Colonic mucosa (tissue), 4 donors: ENCODE results near the gene PIPOX. TPM values are rescaled to one million over a fixed set of nuclear protein-coding genes. Genes with fewer than 3 reads are reported as not detected.

Experiments
- DNase-seq: peaks from one replicate; pipeline ENCODE4 v3.0.0-alpha.2; 2020
- H3K27ac ChIP-seq: fragments of 200-600 bp; one replicate; pipeline ENCODE4 v1.8.0; 2021
- H3K27me3 ChIP-seq: fragments of 200-600 bp; one replicate; pipeline ENCODE4 v1.8.0; 2021
- H3K36me3 ChIP-seq: fragments of 200-600 bp; one replicate; pipeline ENCODE4 v1.8.0; 2021
- H3K4me1 ChIP-seq: fragments of 200-600 bp; one replicate; pipeline ENCODE4 v1.8.0; 2021; ENCODE audit warnings: mild to moderate bottlenecking
- H3K4me3 ChIP-seq: fragments of 200-600 bp; one replicate; pipeline ENCODE4 v1.8.0; 2021
- H3K9ac ChIP-seq, 2 donors: one replicate each; pipeline ENCODE4 v1.7.0; 2013; ENCODE audit warnings: control low read depth in 2 of 2, low read depth in 2 of 2, low read length in 2 of 2
- H3K9me3 ChIP-seq: fragments of 200-600 bp; one replicate; pipeline ENCODE4 v1.8.0; 2021
- CTCF ChIP-seq: fragments of 200-600 bp; IDR thresholded peaks from one replicate; pipeline ENCODE4 v1.8.0; 2022; ENCODE audit warnings: antibody characterized with exemption, mild to moderate bottlenecking
- intact Hi-C: fragments of 100-400 bp; cut with DNase I; formaldehyde crosslinking; loops from one replicate; pipeline ENCODE4 v1.14.1; 2022
- total RNA-seq, 2 donors: library from RNA; stranded (reverse); fragmentation: NEBNext Ultra II Directional in 1 of 2; extraction: Animal tissue kit (Norgen Biotek cat#: 25700) in 1 of 2; gene quantifications; one replicate each; pipeline ENCODE4 v1.2.1, GENCODE V29; 2021
- donor health status: healthy.
- donor health status: DM: no; HTN: no; CAD: no.
- donor health status: DM: no; HTN: no; CAD: no.

The PIPOX gene
- total RNA-seq, 2 donors from 2014 or later, result 0.90 to 1.4 TPM

- Histone ChIP-seq H3K9me3 (no peaks in the 10 kb centered on the region), H3K27ac (no peak overlapping the region), H3K36me3 (no peaks in the 10 kb centered on the region)
These were observed 59.1 kb downstream of the PIPOX start for GRCh38 chr17:29102046-29102445.

GRCh38 chr17:29102741-29103181 lies 59.8 kb downstream of the PIPOX start:
- no peaks in the 10 kb centered on the region for H3K9me3 ChIP-seq
- H3K36me3 ChIP-seq, result no peaks in the 10 kb centered on the region
- intact Hi-C loops, result no loop called here

More at GRCh38 chr17:29102046-29102445, 59.1 kb downstream of the PIPOX start:
- intact Hi-C loops, result no loop called here
- Histone ChIP-seq H3K4me3 (no peak overlapping the region), H3K27me3 (no peaks in the 10 kb centered on the region), H3K4me1 (no peaks in the 10 kb centered on the region), H3K9ac (no peak overlapping the region)
- TF ChIP-seq CTCF, result no peak
- no peak for DNase-seq

GRCh38 chr17:29103341-29103740 lies 60.4 kb downstream of the PIPOX start:
- no peaks in the 10 kb centered on the region for H3K36me3 ChIP-seq
- H3K4me1 ChIP-seq, result no peaks in the 10 kb centered on the region
- no peak for DNase-seq
- TF ChIP-seq CTCF, result no peak
- no peaks in the 10 kb centered on the region for H3K27me3 ChIP-seq
- H3K27ac ChIP-seq, result no peak overlapping the region
- H3K9me3 ChIP-seq, result no peaks in the 10 kb centered on the region
- H3K4me3 ChIP-seq, result no peak overlapping the region
- intact Hi-C loops, result no loop called here
- H3K9ac ChIP-seq, result no peak overlapping the region

More at GRCh38 chr17:29102741-29103181, 59.8 kb downstream of the PIPOX start:
- DNase-seq, result no peak
- no peak for TF ChIP-seq CTCF
- Histone ChIP-seq H3K4me1 (no peaks in the 10 kb centered on the region), H3K27ac (no peak overlapping the region), H3K4me3 (no peak overlapping the region), H3K9ac (no peak overlapping the region), H3K27me3 (no peaks in the 10 kb centered on the region)

Other genes starting within 250 kb of the PIPOX start
- 10 to 100 TPM; 27.9 to 35.4 TPM for gene FAM222B, start 200.4 kb upstream of the PIPOX start, total RNA-seq
- 10 to 100 TPM; 34.7 to 72.0 TPM for gene ERAL1, start 188.1 kb upstream of the PIPOX start, total RNA-seq
- 100 to 1,000 TPM in 1 of 2 donors, 10 to 100 TPM in 1; 92.1 to 125 TPM for gene FLOT2, start 145.4 kb upstream of the PIPOX start, total RNA-seq
- gene DHRS13, start 140.1 kb upstream of the PIPOX start, total RNA-seq, result 10 to 100 TPM in 1 of 2 donors, 1 to 10 TPM in 1; 8.7 to 22.8 TPM
- gene PHF12, start 91.6 kb upstream of the PIPOX start, total RNA-seq, result 10 to 100 TPM; 37.7 to 42.2 TPM
- under 1 TPM in 1 of 2 donors, not detected in 1; 0.37 TPM for gene SEZ6, start 37.1 kb upstream of the PIPOX start, total RNA-seq
- gene MYO18A, start 137.3 kb downstream of the PIPOX start, total RNA-seq, result 100 to 1,000 TPM in 1 of 2 donors, 10 to 100 TPM in 1; 63.3 to 112 TPM
- not detected for gene CRYBA1, start 203.7 kb downstream of the PIPOX start, total RNA-seq